ENCODE results near the gene GK. TPM values are rescaled to one million over a fixed set of nuclear protein-coding genes. Genes with fewer than 3 reads are reported as not detected.
A peak's percentile ranks its signal among the peaks of the same experiment; 100 is the strongest.

GK gene
- total RNA-seq, result 1 to 10 TPM; 7.7 to 8.4 TPM
- polyA plus RNA-seq, result 1 to 10 TPM; 5.2 to 6.8 TPM

GRCh38 chrX:30653415-30654131, at the start of gene GK:
GK (plus strand) TSS chrX:30653423; CDS start chrX:30653538, 115 bp downstream.
- peak in 2 of 5 donors; percentile 26 to 29 for DNase-seq
- intact Hi-C loops (cut with micrococcal nuclease), result loop anchor here (1.0 to 5.0 kb wide), 2 partner anchors 76 to 236 kb away; partner anchors contain the start of genes TAB3 and TASL
- Histone ChIP-seq H3K27me3 (ENCODE audit: insufficient read depth, low read length) (no peaks in the 10 kb centered on the region), H3K9me3 (ENCODE audit: control insufficient read depth in 1 of 2, low read length in 2 of 2) (no peaks in the 10 kb centered on the region), H3K4me1 (ENCODE audit: insufficient read depth, low read length) (peaks cover 35% of the 10 kb centered on the region), H3K27ac (ENCODE audit: low read depth, low read length) (peak within 1 kb of the TSS; percentile 74), H3K4me3 (ENCODE audit: low read length in 2 of 2) (peak within 1 kb of the TSS; percentile 89 to 90), H3K36me3 (ENCODE audit: insufficient read depth, low read length) (no peaks in the 10 kb centered on the region)
- Mint-ChIP-seq H3K9me3 (peaks cover 0 to 4% (median 0%) of the 10 kb centered on the region in 8 donors), H3K36me3 (peaks cover 0 to 2% of the 10 kb centered on the region in 2 donors), H3K4me1 (peaks cover 20 to 52% (median 27%) of the 10 kb centered on the region in 4 donors), H3K4me3 (peak within 1 kb of the TSS; percentile 84 to 97 (median 92)), H3K27me3 (no peaks in the 10 kb centered on the region), H3K27ac (peak within 1 kb of the TSS; percentile 88 to 97 (median 95))
- POLR2A ChIA-PET (ENCODE audit: partially characterized antibody), result no interaction called here
- CTCF ChIA-PET (ENCODE audit: partially characterized antibody), result no interaction called here

DNA sequence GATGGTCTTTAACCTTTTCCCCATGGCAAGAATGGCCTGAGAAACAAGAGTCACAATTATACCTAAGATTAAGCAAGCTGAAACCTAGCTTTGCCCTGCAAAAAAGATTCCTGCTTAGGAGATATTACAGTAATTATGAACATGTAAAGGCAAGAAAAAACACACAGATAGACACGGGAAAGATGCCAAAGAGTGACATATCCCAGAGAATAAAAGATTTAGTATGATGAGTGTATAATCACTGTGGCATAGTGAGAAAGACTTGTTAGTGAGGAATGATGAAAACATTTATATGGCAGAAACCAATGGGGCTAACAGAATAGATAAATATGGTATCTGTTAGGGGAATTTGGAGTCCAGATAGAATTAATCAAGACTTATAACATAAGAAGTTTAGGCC, 46.1 kb upstream of the GK start:
- H3K9me3 Mint-ChIP-seq, result no peaks in the 10 kb centered on the region
- no peaks in the 10 kb centered on the region for H3K9me3 ChIP-seq (ENCODE audit: control insufficient read depth in 1 of 2, low read length in 2 of 2)
- no peak overlapping the region for H3K27ac Mint-ChIP-seq
- H3K27ac ChIP-seq (ENCODE audit: low read depth, low read length), result no peak overlapping the region
- no peak overlapping the region for H3K4me3 Mint-ChIP-seq
- H3K36me3 Mint-ChIP-seq, result no peaks in the 10 kb centered on the region
- DNase-seq, result no peak
- ChIA-PET POLR2A (ENCODE audit: partially characterized antibody) (no interaction called here), CTCF (ENCODE audit: partially characterized antibody) (no interaction called here)
- H3K4me3 ChIP-seq (ENCODE audit: low read length in 2 of 2), result no peak overlapping the region
- intact Hi-C loops (cut with micrococcal nuclease), result no loop called here
- no peaks in the 10 kb centered on the region for H3K4me1 Mint-ChIP-seq
- H3K27me3 Mint-ChIP-seq, result peaks cover 0 to 2% of the 10 kb centered on the region in 2 donors
- H3K36me3 ChIP-seq (ENCODE audit: insufficient read depth, low read length), result no peaks in the 10 kb centered on the region
- no peaks in the 10 kb centered on the region for H3K4me1 ChIP-seq (ENCODE audit: insufficient read depth, low read length)
- no peaks in the 10 kb centered on the region for H3K27me3 ChIP-seq (ENCODE audit: insufficient read depth, low read length)

- H3K9me3 Mint-ChIP-seq, result no peaks in the 10 kb centered on the region
- Histone ChIP-seq H3K36me3 (ENCODE audit: insufficient read depth, low read length) (no peaks in the 10 kb centered on the region), H3K27ac (ENCODE audit: low read depth, low read length) (no peak overlapping the region), H3K27me3 (ENCODE audit: insufficient read depth, low read length) (no peaks in the 10 kb centered on the region), H3K4me1 (ENCODE audit: insufficient read depth, low read length) (no peaks in the 10 kb centered on the region), H3K9me3 (ENCODE audit: control insufficient read depth in 1 of 2, low read length in 2 of 2) (no peaks in the 10 kb centered on the region), H3K4me3 (ENCODE audit: low read length in 2 of 2) (no peak overlapping the region)
- H3K27me3 Mint-ChIP-seq, result no peaks in the 10 kb centered on the region
- no peak overlapping the region for H3K27ac Mint-ChIP-seq
- intact Hi-C loops (cut with micrococcal nuclease), result no loop called here
- DNase-seq, result no peak
- no peak overlapping the region for H3K4me3 Mint-ChIP-seq
- ChIA-PET POLR2A (ENCODE audit: partially characterized antibody) (no interaction called here), CTCF (ENCODE audit: partially characterized antibody) (no interaction called here)
- no peaks in the 10 kb centered on the region for H3K4me1 Mint-ChIP-seq
- H3K36me3 Mint-ChIP-seq, result no peaks in the 10 kb centered on the region
Observed at GRCh38 chrX:30610026-30610425, 43.2 kb upstream of the GK start.

DNA sequence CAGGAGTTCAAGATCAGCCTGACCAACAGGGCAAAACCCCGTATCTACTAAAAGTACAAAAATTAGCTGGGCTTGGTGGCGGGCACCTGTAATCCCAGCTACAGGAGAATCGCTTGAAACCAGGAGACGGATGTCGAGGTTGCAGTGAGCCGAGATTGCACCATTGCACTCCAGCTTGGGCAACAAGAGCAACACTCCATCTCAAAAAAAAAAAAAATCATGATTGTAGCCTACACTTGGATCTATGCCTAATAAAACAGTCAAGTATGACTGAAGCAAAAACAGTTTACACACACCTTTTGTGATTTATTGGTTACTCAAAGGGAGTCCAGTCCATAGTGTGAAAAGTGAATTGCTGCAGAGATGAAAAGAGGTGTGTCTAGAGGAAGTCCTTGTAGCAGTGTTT, 41.0 kb upstream of the GK start:
- POLR2A ChIA-PET (ENCODE audit: partially characterized antibody), result no interaction called here
- CTCF ChIA-PET (ENCODE audit: partially characterized antibody), result no interaction called here
- Mint-ChIP-seq H3K4me3 (no peak overlapping the region), H3K4me1 (no peaks in the 10 kb centered on the region), H3K36me3 (no peaks in the 10 kb centered on the region), H3K27me3 (peaks cover 0 to 2% of the 10 kb centered on the region in 2 donors), H3K9me3 (peaks cover 0 to 10% (median 1%) of the 10 kb centered on the region in 8 donors), H3K27ac (no peak overlapping the region)
- DNase-seq, result no peak
- no peak overlapping the region for H3K27ac ChIP-seq (ENCODE audit: low read depth, low read length)
- intact Hi-C loops (cut with micrococcal nuclease), result no loop called here
- no peaks in the 10 kb centered on the region for H3K27me3 ChIP-seq (ENCODE audit: insufficient read depth, low read length)
- H3K36me3 ChIP-seq (ENCODE audit: insufficient read depth, low read length), result no peaks in the 10 kb centered on the region
- H3K4me3 ChIP-seq (ENCODE audit: low read length in 2 of 2), result no peak overlapping the region
- no peaks in the 10 kb centered on the region for H3K9me3 ChIP-seq (ENCODE audit: control insufficient read depth in 1 of 2, low read length in 2 of 2)
- H3K4me1 ChIP-seq (ENCODE audit: insufficient read depth, low read length), result no peaks in the 10 kb centered on the region

- Histone ChIP-seq H3K4me3 (ENCODE audit: low read length in 2 of 2) (no peak overlapping the region), H3K9me3 (ENCODE audit: control insufficient read depth in 1 of 2, low read length in 2 of 2) (no peaks in the 10 kb centered on the region), H3K27me3 (ENCODE audit: insufficient read depth, low read length) (no peaks in the 10 kb centered on the region), H3K27ac (ENCODE audit: low read depth, low read length) (no peak overlapping the region), H3K4me1 (ENCODE audit: insufficient read depth, low read length) (no peaks in the 10 kb centered on the region), H3K36me3 (ENCODE audit: insufficient read depth, low read length) (no peaks in the 10 kb centered on the region)
- no peak for DNase-seq
- POLR2A ChIA-PET (ENCODE audit: partially characterized antibody), result no interaction called here
- H3K9me3 Mint-ChIP-seq, result peaks cover 0 to 10% (median 1%) of the 10 kb centered on the region in 8 donors
- no peak overlapping the region for H3K27ac Mint-ChIP-seq
- no peaks in the 10 kb centered on the region for H3K36me3 Mint-ChIP-seq
- intact Hi-C loops (cut with micrococcal nuclease), result no loop called here
- CTCF ChIA-PET (ENCODE audit: partially characterized antibody), result no interaction called here
- no peaks in the 10 kb centered on the region for H3K4me1 Mint-ChIP-seq
- peaks cover 0 to 2% of the 10 kb centered on the region in 2 donors for H3K27me3 Mint-ChIP-seq
- no peak overlapping the region for H3K4me3 Mint-ChIP-seq
Observed at GRCh38 chrX:30613721-30614120, 39.5 kb upstream of the GK start.

DNA sequence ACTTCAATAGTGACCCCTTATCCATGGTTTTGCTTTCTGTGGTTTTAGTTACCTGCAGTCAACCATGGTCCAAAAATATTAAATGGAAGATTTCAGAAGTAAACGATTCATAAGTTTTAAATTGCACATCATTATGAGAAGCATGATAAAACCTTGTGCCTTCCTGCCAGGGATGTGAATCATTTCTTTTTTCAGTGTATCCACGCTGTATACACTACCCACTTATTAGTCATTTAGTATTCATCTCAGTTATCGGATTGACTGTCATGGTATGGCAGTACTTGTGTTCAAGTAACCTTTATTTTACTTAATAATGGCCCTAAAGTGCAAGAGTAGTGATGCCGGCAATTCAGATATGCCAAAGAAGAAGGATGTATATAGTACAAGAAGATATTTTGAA, 38.0 kb upstream of the GK start:
- intact Hi-C loops (cut with micrococcal nuclease), result no loop called here
- Mint-ChIP-seq H3K27me3 (peaks cover 0 to 2% of the 10 kb centered on the region in 2 donors), H3K4me3 (no peak overlapping the region), H3K27ac (no peak overlapping the region), H3K36me3 (no peaks in the 10 kb centered on the region), H3K9me3 (peaks cover 0 to 14% (median 2%) of the 10 kb centered on the region in 8 donors), H3K4me1 (no peaks in the 10 kb centered on the region)
- no peak overlapping the region for H3K27ac ChIP-seq (ENCODE audit: low read depth, low read length)
- no peaks in the 10 kb centered on the region for H3K9me3 ChIP-seq (ENCODE audit: control insufficient read depth in 1 of 2, low read length in 2 of 2)
- no peaks in the 10 kb centered on the region for H3K36me3 ChIP-seq (ENCODE audit: insufficient read depth, low read length)
- CTCF ChIA-PET (ENCODE audit: partially characterized antibody), result no interaction called here
- H3K4me3 ChIP-seq (ENCODE audit: low read length in 2 of 2), result no peak overlapping the region
- no peaks in the 10 kb centered on the region for H3K27me3 ChIP-seq (ENCODE audit: insufficient read depth, low read length)
- no peak for DNase-seq
- POLR2A ChIA-PET (ENCODE audit: partially characterized antibody), result no interaction called here
- H3K4me1 ChIP-seq (ENCODE audit: insufficient read depth, low read length), result no peaks in the 10 kb centered on the region

DNA sequence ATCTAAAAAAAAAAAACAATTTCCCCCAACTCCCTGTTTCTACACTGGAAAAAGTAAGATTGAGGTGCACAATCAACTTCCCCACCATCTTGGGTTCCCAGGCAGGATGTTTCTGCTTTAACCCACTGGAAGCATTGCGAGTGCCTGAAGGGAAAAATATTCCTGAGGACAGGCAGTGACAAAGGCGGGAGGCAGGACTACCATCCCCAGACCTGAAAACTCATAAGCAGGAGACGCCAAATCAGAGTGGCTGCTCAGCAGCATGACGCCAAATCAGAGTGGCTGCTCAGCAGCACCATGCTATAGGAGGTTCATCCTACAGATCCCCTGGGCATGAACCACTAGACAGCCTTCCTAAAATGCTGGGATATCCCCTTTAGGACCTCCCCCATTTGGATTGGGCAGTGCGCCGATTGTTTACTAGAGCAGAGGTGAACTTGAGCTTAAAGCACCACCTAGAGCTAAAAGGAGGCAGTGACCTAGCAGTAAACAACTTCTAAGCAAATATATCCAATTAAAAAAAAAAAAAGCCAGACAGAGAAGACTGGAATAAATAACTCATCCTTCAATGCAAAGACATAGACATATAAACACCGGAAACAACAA, 35.0 kb upstream of the GK start:
- H3K36me3 ChIP-seq (ENCODE audit: insufficient read depth, low read length), result no peaks in the 10 kb centered on the region
- Mint-ChIP-seq H3K27ac (no peak overlapping the region), H3K36me3 (peaks cover 2 to 9% of the 10 kb centered on the region in 2 donors), H3K27me3 (peaks cover 0 to 2% of the 10 kb centered on the region in 2 donors), H3K9me3 (peaks cover 0 to 36% (median 18%) of the 10 kb centered on the region in 8 donors), H3K4me1 (no peaks in the 10 kb centered on the region), H3K4me3 (no peak overlapping the region)
- no peaks in the 10 kb centered on the region for H3K4me1 ChIP-seq (ENCODE audit: insufficient read depth, low read length)
- DNase-seq, result no peak
- H3K27ac ChIP-seq (ENCODE audit: low read depth, low read length), result no peak overlapping the region
- H3K4me3 ChIP-seq (ENCODE audit: low read length in 2 of 2), result no peak overlapping the region
- no peaks in the 10 kb centered on the region for H3K27me3 ChIP-seq (ENCODE audit: insufficient read depth, low read length)
- intact Hi-C loops (cut with micrococcal nuclease), result no loop called here
- POLR2A ChIA-PET (ENCODE audit: partially characterized antibody), result no interaction called here
- H3K9me3 ChIP-seq (ENCODE audit: control insufficient read depth in 1 of 2, low read length in 2 of 2), result no peaks in the 10 kb centered on the region
- CTCF ChIA-PET (ENCODE audit: partially characterized antibody), result interaction anchor here (0.6 kb wide), 1 partner anchor 18 kb away, joined by 3 read pairs; no protein-coding TSS in a partner anchor

Measured in CD4-positive, alpha-beta memory T cell (primary cell).